GM19043 (cell line): ENCODE results near the gene SLC9A4.
"Not testable (repeated sequence)": the region's sequence is repeated elsewhere in the genome, so short reads cannot be mapped to it uniquely, and the experiment has no call there.

Source experiments
- ATAC-seq: cut with Tn5 transposase; IDR thresholded peaks from one replicate; pipeline ENCODE4 v1.9.1; 2021; ENCODE audit warnings: low read depth; ENCODE audit not compliant: unreplicated experiment

SLC9A4 gene

GRCh38 chr2:102544182-102544581 lies 71.2 kb downstream of the SLC9A4 start:
- ATAC-seq = no peak

- ATAC-seq = no peak
Measured at GRCh38 chr2:102547462-102547861, 74.4 kb downstream of the SLC9A4 start.

- no peak for ATAC-seq
Measured at GRCh38 chr2:102549027-102549426, 76.0 kb downstream of the SLC9A4 start.

GRCh38 chr2:102550151-102550550 lies 77.1 kb downstream of the SLC9A4 start:
- no peak for ATAC-seq

GRCh38 chr2:102551329-102552096 lies 78.5 kb downstream of the SLC9A4 start:
- ATAC-seq = no peak

- ATAC-seq = no peak
Measured at GRCh38 chr2:102553601-102554000, 80.6 kb downstream of the SLC9A4 start.

GRCh38 chr2:102558463-102558862 lies 85.4 kb downstream of the SLC9A4 start:
- ATAC-seq = no peak

- not testable (repeated sequence) for ATAC-seq
Measured at GRCh38 chr2:102562542-102562941, 89.5 kb downstream of the SLC9A4 start.

GRCh38 chr2:102575888-102576287 lies 102.9 kb downstream of the SLC9A4 start:
- no peak for ATAC-seq

GRCh38 chr2:102578376-102578775 lies 105.3 kb downstream of the SLC9A4 start:
- ATAC-seq = no peak

GRCh38 chr2:102581911-102582310 lies 108.9 kb downstream of the SLC9A4 start:
- ATAC-seq = no peak

GRCh38 chr2:102582845-102583244 lies 109.8 kb downstream of the SLC9A4 start:
- ATAC-seq = no peak
